ENCODE results near the gene MAP4. TPM values are rescaled to one million over a fixed set of nuclear protein-coding genes. Genes with fewer than 3 reads are reported as not detected.

MAP4 gene
- total RNA-seq, 1 experiment from 2014 or later, result 140 TPM

GRCh38 chr3:47978386-47978785 is 37.8 kb downstream of the MAP4 start:
- H2BK12ac ChIP-seq (ENCODE audit: insufficient read length, low read depth, low read length), result no peak overlapping the region
- no peak overlapping the region for H3K9ac ChIP-seq (ENCODE audit: extremely low read depth, insufficient read length, low read length)
- H2AFZ ChIP-seq (ENCODE audit: low read length), result no peak overlapping the region
- no peak overlapping the region for H2AK5ac ChIP-seq (ENCODE audit: insufficient read length, low read length)
- no peak for DNase-seq
- no peak overlapping the region for H3K23ac ChIP-seq (ENCODE audit: insufficient read length, low read depth, low read length)
- TF ChIP-seq, protein P1, sequence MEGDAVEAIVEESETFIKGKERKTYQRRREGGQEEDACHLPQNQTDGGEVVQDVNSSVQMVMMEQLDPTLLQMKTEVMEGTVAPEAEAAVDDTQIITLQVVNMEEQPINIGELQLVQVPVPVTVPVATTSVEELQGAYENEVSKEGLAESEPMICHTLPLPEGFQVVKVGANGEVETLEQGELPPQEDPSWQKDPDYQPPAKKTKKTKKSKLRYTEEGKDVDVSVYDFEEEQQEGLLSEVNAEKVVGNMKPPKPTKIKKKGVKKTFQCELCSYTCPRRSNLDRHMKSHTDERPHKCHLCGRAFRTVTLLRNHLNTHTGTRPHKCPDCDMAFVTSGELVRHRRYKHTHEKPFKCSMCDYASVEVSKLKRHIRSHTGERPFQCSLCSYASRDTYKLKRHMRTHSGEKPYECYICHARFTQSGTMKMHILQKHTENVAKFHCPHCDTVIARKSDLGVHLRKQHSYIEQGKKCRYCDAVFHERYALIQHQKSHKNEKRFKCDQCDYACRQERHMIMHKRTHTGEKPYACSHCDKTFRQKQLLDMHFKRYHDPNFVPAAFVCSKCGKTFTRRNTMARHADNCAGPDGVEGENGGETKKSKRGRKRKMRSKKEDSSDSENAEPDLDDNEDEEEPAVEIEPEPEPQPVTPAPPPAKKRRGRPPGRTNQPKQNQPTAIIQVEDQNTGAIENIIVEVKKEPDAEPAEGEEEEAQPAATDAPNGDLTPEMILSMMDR (conservative IDR thresholded peaks at IDR 0.05), result no peak
- Mint-ChIP-seq H3K9me3 (no peaks in the 10 kb centered on the region), H3K4me3 (no peak overlapping the region), H3K27me3 (ENCODE audit: low read depth) (no peaks in the 10 kb centered on the region), H3K36me3 (ENCODE audit: insufficient read depth in 1 of 3, low read depth in 3 of 3) (peaks cover 0 to 7% (median 2%) of the 10 kb centered on the region in 3 experiments; a peak in 3 of 7 replicates), H3K4me1 (no peaks in the 10 kb centered on the region), H3K27ac (no peak overlapping the region)
- no peak overlapping the region for H3K56ac ChIP-seq (ENCODE audit: insufficient read length, low read depth, low read length)
- no CpG with 5 or more reads among the region's 8 CpGs for WGBS (ENCODE audit: extremely low coverage, insufficient read length, low lambda C conversion rate)
- H3T11ph ChIP-seq (ENCODE audit: low read length), result no peak overlapping the region
- H3K27ac ChIP-seq (ENCODE audit: insufficient read length, low read depth, low read length), result no peak overlapping the region
- no peaks in the 10 kb centered on the region for H3K79me1 ChIP-seq (ENCODE audit: insufficient read depth, low read depth, low read length, poor library complexity, severe bottlenecking)
- no peak overlapping the region for H2BK120ac ChIP-seq (ENCODE audit: low read depth, low read length, poor library complexity, severe bottlenecking)
- no peaks in the 10 kb centered on the region for H3K9me3 ChIP-seq (ENCODE audit: control insufficient read depth, low read depth, low read length)
- H3K14ac ChIP-seq (ENCODE audit: insufficient read depth, low read length), result no peak overlapping the region
- H3K79me2 ChIP-seq (ENCODE audit: insufficient read depth, low read length), result no peaks in the 10 kb centered on the region; the same call in 1 of the 2 replicates
- no peak overlapping the region for H4K91ac ChIP-seq (ENCODE audit: insufficient read length, low read depth, low read length)
- H3K4me1 ChIP-seq (ENCODE audit: insufficient read depth, low read length), result no peaks in the 10 kb centered on the region
- H4K20me1 ChIP-seq (ENCODE audit: control insufficient read depth, insufficient read depth, insufficient read length), result no peaks in the 10 kb centered on the region
- no peak overlapping the region for H2BK15ac ChIP-seq (ENCODE audit: low read depth, low read length)
- H2BK5ac ChIP-seq (ENCODE audit: insufficient read length, low read length), result no peak overlapping the region
- H3K27me3 ChIP-seq (ENCODE audit: insufficient read depth, low read length), result no peaks in the 10 kb centered on the region
- no peaks in the 10 kb centered on the region for H3K23me2 ChIP-seq (ENCODE audit: insufficient read length, low read depth, low read length, poor library complexity, severe bottlenecking)
- no peak overlapping the region for H2BK20ac ChIP-seq (ENCODE audit: low read depth, low read length, poor library complexity, severe bottlenecking)
- H4K8ac ChIP-seq (replicated peaks; ENCODE audit: insufficient read length, low read depth, low read length), result no peak overlapping the region
- H3K18ac ChIP-seq (ENCODE audit: insufficient read length, low read depth, low read length), result no peak overlapping the region
- H3K4ac ChIP-seq (ENCODE audit: low read depth, low read length), result no peak overlapping the region
- no peak overlapping the region for H4K5ac ChIP-seq (ENCODE audit: insufficient read length, low read depth, low read length)
- H3K4me2 ChIP-seq (ENCODE audit: insufficient read depth, insufficient read length, low read length), result no peak overlapping the region

Measured in H9 (cell line).